A549 (cell line): ENCODE measurements around the gene LRP4.

Source experiments
- BHLHE40 ChIP-seq: IDR thresholded peaks from 2 replicates; pipeline ENCODE4 v1.6.1; 2012; ENCODE audit warnings: low read depth, low read length, inconsistent platforms
- CHD2 ChIP-seq: fragments of 150-350 bp; IDR thresholded peaks from 2 replicates; pipeline ENCODE4 v1.6.1; 2014; ENCODE audit warnings: low read length; ENCODE audit not compliant: partially characterized antibody
- CTCF ChIP-seq: fragments of >200 bp; sonication (Bioruptor Twin); formaldehyde crosslinking; IDR thresholded peaks from 3 replicates; pipeline ENCODE4 v1.5.1; 2016
- E2F6 ChIP-seq: IDR thresholded peaks from 2 replicates; pipeline ENCODE4 v1.6.1; 2012; ENCODE audit warnings: low read depth, borderline replicate concordance
- MAFK ChIP-seq: fragments of 450-650 bp; IDR thresholded peaks from 2 replicates; pipeline ENCODE4 v1.6.1; 2014; ENCODE audit not compliant: partially characterized antibody
- NFE2L2 ChIP-seq: fragments of 150-350 bp; conservative IDR thresholded peaks from 2 replicates; pipeline ENCODE4 v1.6.1; 2014; ENCODE audit warnings: low read length
- NPAS2 ChIP-seq: fragments of 250-450 bp; sonication (Bioruptor Pico); IDR thresholded peaks from 2 replicates; pipeline ENCODE4 v1.8.0; 2022; ENCODE audit warnings: mild to moderate bottlenecking, moderate library complexity, borderline replicate concordance
- POLR2A ChIP-seq: IDR thresholded peaks from 2 replicates; pipeline ENCODE4 v1.6.1; 2012; ENCODE audit warnings: mild to moderate bottlenecking, low read length
- RAD21 ChIP-seq, 2 experiments: fragments of >200 bp in 1 of 2; sonication (Bioruptor Twin) in 1 of 2; formaldehyde crosslinking in 1 of 2; IDR thresholded peaks in 1 of 2; conservative IDR thresholded peaks in 1 of 2; 2 replicates in 1 of 2; 3 replicates in 1 of 2; pipeline ENCODE4 v1.6.1; 2012 to 2018; ENCODE audit warnings: inconsistent platforms in 1 of 2
- REST ChIP-seq: fragments of 200-600 bp; sonication (generic); IDR thresholded peaks from 2 replicates; pipeline ENCODE4 v1.6.1; 2016; ENCODE audit warnings: antibody characterized with exemption, mild to moderate bottlenecking, moderate library complexity
- TF ChIP-seq, protein P1 (sequence below): fragments of 150-350 bp; IDR thresholded peaks from 2 replicates; pipeline ENCODE4 v1.6.1; 2014; ENCODE audit warnings: low read depth, mild to moderate bottlenecking, low read length
- TF ChIP-seq, protein P2 (sequence below): IDR thresholded peaks from 2 replicates; pipeline ENCODE4 v1.6.1; 2012
- TF ChIP-seq, protein P3 (sequence below): fragments of 450-650 bp; IDR thresholded peaks from 2 replicates; pipeline ENCODE4 v1.6.1; 2014; ENCODE audit warnings: antibody characterized with exemption

DNA sequence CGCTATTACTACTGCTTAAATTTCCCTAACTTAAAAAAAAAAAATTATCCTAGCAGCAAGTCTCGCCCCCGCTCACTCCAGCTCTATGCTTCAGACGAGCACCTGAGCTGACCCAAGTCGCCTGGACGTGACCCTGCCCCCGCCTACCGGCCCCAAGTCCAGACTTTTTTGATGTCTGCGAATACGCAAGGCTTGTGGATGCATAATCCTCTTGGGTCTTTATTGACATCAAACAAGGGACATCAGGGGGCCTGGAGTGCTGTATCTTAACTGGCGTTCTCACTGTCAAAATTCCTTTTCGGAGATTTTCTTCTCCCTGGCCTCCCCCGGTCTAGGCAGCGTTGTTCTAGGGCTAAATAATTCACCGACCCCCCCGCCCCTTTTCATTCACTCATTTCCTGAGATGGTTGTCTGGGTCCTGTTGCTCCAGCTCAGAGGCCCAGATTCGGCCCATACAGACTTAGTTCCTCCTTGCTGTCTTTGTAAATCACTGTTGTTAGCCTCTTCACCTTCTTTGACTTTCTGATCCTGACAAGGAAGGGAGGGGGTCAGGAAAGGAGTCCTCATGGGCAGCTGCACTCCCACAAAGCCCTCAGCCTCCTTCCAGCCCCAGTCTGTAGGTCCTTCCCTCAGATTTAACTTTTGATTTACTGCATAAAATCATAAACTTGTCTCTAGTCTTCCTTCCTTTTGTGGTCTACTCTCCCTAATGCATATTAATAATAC, 601 bp upstream of the LRP4 start:
- TF ChIP-seq CTCF, result no peak
- no peak for TF ChIP-seq REST
- no peak for TF ChIP-seq RAD21 (conservative IDR thresholded peaks at IDR 0.05 in 1 of 2, IDR thresholded peaks at IDR 0.05 in 1 of 2)
- no peak for TF ChIP-seq POLR2A
- TF ChIP-seq MAFK, result no peak
- no peak for TF ChIP-seq NFE2L2
- no peak for TF ChIP-seq E2F6
- TF ChIP-seq, protein P1, sequence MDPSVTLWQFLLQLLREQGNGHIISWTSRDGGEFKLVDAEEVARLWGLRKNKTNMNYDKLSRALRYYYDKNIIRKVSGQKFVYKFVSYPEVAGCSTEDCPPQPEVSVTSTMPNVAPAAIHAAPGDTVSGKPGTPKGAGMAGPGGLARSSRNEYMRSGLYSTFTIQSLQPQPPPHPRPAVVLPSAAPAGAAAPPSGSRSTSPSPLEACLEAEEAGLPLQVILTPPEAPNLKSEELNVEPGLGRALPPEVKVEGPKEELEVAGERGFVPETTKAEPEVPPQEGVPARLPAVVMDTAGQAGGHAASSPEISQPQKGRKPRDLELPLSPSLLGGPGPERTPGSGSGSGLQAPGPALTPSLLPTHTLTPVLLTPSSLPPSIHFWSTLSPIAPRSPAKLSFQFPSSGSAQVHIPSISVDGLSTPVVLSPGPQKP, result no peak
- TF ChIP-seq NPAS2 (CRISPR knock-in tag), result no peak
- no peak for TF ChIP-seq BHLHE40
- TF ChIP-seq, protein P2, sequence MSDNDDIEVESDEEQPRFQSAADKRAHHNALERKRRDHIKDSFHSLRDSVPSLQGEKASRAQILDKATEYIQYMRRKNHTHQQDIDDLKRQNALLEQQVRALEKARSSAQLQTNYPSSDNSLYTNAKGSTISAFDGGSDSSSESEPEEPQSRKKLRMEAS, result no peak
- no peak for TF ChIP-seq CHD2
- TF ChIP-seq, protein P3, sequence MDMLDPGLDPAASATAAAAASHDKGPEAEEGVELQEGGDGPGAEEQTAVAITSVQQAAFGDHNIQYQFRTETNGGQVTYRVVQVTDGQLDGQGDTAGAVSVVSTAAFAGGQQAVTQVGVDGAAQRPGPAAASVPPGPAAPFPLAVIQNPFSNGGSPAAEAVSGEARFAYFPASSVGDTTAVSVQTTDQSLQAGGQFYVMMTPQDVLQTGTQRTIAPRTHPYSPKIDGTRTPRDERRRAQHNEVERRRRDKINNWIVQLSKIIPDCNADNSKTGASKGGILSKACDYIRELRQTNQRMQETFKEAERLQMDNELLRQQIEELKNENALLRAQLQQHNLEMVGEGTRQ, result no peak
